Activated CD4-positive, CD25-positive, alpha-beta regulatory T cell treated with anti-CD3 and anti-CD28 coated beads, Interleukin-2, amount 50 U/mL, for 72 hours (primary cell): ENCODE data around the gene CENPW.

ENCODE experiments used
- DNase-seq: peaks from one replicate; pipeline ENCODE4 v3.0.0; 2021

Gene CENPW

DNA sequence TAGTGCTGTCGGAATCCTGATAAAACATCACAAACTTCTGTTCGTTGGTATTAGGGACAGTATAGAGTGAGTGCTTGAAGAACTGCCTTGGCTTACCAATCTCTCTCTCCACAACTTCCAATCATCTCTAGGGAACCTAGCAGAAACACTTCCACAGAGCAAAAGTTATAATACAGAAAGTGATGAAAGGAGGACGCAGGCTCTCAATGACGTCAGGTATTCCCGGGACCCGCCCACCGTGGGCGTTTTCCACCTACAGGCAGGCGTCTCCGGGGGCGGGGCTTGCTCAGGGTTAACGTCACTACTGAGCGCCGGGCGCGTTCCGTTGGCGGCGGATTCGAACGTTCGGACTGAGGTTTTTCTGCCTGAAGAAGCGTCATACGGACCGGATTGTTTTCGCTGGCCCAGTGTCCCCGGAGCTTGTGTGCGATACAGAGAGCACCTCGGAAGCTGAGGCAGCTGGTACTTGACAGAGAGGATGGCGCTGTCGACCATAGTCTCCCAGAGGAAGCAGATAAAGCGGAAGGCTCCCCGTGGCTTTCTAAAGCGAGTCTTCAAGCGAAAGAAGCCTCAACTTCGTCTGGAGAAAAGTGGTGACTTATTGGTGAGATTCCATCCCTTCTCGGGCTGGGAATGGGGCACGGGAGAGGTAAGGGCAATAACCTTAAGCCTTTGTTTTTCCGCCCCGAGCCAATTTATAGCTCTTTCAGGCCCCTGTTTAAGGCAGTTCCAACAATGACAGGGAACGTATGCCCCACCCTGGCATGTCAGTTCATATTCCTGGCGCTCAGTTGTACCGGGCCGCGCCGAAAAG, at the start of gene CENPW:
Gene CENPW (plus strand): TSS at position 320 of the 814 bp plus-strand sequence. CDS start 159 bp downstream, at position 479.
- peak; percentile 93 for DNase-seq

DNA sequence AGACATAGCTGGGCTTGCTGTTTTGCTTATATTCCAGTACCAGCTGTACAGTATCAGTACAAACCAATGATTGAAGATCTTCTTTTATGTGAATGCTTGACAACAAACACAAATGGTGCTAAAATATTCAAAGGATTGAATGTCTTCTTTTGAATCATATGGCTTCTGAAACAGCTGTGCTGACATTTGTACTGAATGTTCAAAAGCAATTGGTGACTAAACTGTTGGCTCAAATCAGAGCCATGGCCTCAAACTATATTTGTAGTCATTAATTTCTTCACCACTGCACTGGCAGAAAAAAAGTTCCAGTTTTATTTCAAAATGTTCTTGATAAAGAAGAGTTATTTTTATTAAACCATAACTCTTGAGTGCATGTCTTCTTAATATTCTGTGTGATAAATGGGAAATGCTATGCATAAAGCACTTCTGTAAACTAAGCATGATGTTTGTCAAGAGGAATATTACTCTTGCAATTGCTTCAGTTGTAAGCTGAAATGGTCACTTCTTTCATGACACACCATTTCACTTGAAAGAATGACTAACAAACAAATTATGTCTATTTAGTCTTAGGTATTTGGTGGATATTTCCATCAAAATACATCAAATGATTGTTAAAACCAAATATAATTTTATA, 45.9 kb upstream of the CENPW start:
- no peak for DNase-seq

GRCh38 chr6:126300126-126300525, 39.8 kb upstream of the CENPW start:
- DNase-seq: no peak

DNA sequence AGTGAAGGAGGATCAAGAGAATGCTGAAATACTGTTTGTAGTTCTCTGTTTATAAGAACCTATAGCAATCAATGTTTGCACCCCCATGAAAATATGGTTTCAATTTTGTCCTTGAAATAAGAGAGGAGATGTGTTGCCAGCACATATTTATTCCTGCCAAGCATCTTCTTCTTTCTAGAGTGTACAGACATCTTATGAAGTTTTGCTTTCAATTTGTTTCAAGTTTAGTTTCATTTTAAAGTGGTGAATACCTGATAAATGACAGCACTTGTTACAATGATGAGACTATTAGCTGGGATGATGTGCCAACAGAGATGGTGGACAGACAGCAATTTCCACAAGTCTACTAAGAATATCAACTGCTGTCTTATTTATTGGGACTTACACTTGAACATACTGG, 39.2 kb upstream of the CENPW start:
- no peak for DNase-seq

DNA sequence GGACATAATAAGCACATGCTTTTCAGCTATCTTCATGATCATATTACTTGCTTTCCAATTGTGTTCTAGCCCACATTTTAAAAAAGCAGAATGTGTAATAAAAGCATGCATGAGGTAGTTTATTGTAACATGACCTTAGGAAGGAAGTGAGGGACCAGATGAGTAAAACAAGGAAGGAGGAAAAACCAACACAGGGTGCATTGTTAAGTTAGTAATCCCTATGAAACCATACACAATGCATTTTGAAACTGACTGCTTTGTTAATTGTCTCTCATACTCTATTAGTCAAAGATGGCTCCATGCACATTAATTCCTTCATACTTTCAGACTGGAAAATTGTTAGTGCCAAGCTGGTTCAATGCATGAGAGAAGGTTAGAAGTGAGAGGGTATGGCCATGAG, 37.7 kb upstream of the CENPW start:
- DNase-seq: no peak

- no peak for DNase-seq
Measured at GRCh38 chr6:126307849-126308248, 32.1 kb upstream of the CENPW start.

GRCh38 chr6:126308362-126308761, 31.6 kb upstream of the CENPW start:
- no peak for DNase-seq

- DNase-seq: no peak
Measured at GRCh38 chr6:126312013-126312665, 27.8 kb upstream of the CENPW start.

DNA sequence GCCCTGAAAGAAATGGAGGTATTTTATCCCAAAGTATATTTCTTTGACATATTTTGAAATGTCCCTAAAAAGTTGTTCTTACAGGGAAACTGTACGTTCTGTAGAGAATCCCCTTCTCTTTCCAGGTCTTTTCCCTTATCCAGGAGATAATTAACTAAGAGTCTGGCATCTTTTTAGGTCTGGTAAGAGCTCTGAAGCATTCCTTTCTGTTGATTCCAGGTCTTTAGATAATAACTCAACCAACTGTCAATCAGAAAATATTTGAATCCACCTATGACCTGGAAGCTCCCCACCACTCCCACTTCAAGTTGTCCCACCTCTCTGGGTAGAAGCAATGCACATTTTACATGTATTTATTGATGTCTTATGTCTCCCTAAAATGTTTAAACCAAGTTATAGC, 26.0 kb upstream of the CENPW start:
- DNase-seq: no peak

- DNase-seq: no peak
Measured at GRCh38 chr6:126318797-126319196, 21.1 kb upstream of the CENPW start.

DNA sequence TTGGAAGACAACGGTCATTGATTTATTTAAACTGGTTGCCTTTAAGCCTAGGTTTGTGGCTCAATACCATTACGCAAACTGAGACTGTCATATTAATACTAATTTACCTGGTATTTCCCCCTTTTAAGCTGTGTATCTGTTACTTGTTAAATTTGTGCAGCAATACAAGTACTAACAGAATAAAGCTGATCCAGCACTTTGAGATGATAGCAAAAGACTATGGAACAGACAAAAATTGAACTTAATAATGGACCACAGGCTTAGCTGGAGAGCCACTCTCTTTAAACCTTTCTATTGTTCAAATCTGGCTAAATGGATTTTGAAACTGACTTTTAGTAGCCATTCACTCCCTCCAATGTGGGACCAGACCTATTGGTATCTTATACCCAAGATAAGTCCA, 6.2 kb upstream of the CENPW start:
- no peak for DNase-seq

DNA sequence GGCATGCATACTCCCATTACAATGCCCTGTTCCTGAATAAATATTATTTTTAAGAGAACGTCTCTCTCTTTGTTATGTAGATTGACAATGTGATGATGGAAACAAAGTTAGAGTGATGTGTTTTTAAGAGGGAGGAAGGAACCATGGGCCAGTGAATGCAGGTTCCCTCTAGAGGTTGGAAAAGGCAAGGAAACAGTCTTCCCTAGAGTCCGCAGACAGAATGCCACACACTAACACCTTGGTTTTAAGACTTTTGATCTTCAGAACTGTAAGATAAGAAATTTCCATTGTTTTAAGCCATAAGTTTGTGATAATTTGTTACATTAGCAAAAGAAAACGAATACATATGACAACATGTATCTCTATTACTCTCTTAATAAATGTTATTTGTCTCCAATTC, 4.7 kb upstream of the CENPW start:
- no peak for DNase-seq

- no peak for DNase-seq
Measured at GRCh38 chr6:126337323-126337722, 2.6 kb upstream of the CENPW start.

- no peak for DNase-seq
Measured at GRCh38 chr6:126341126-126341525, 1.2 kb downstream of the CENPW start.

DNA sequence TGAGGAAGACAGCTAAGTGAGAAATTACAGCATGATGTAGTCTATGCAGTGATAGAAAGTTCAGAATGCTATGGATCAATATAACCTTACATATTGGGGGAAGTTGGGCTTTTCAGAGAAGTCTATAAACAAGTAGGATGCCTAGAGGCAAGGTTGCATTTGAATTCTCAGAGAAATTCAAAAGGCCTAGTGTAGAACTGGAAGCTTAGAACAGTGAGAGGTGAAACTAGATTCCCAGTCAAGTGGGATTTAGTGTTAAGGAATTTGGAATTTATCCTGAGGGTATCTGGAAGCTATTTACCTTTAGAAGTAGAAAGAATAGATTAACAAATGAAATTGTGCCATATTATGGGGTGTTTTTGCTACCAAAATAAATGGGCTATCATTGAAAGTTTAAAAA, 4.3 kb downstream of the CENPW start:
- DNase-seq: no peak

GRCh38 chr6:126351960-126352359, 12.0 kb downstream of the CENPW start:
- no peak for DNase-seq

DNA sequence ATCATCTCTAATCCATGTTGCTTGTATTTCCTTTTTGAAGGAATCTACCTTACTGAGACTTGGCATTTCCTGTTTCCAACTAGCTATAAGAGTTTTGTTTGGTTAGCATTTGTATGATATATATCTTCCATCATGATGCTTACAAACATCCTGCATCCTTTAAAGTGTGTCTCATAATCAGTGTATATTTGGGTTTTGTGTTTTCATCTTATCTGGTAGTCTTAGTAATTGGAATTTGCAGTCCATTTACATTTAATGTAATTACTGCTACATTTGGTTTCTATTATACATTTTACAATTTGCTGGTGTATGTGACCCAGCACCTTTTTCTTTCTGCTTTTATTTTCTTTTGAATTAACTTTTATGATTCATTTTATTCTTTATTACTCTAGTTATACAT, 12.6 kb downstream of the CENPW start:
- DNase-seq: no peak

GRCh38 chr6:126356526-126356925, 16.6 kb downstream of the CENPW start:
- no peak for DNase-seq

- no peak for DNase-seq
Measured at GRCh38 chr6:126359936-126360537, 20.1 kb downstream of the CENPW start.

- no peak for DNase-seq
Measured at GRCh38 chr6:126361832-126362440, 22.0 kb downstream of the CENPW start.

DNA sequence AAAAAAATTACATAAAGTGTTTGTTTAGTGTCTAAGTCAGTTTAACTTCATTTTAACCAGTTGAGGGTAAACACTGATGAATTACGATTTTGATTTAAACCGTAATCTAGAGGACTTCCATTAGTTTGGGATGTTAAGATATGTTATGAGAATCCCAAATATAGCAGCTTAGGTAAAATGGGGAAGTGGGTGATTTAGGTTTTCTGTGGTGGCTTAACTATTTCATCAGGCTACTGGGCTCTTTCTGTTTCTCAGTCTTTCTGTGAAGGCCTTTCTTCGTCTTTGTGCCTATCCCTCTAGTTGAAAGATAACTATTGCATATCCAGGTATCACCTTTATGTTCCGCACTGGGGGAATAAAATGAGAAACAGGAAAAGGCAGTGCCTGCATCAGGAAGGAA, 27.9 kb downstream of the CENPW start:
- no peak for DNase-seq

- no peak for DNase-seq
Measured at GRCh38 chr6:126372626-126373025, 32.7 kb downstream of the CENPW start.

DNA sequence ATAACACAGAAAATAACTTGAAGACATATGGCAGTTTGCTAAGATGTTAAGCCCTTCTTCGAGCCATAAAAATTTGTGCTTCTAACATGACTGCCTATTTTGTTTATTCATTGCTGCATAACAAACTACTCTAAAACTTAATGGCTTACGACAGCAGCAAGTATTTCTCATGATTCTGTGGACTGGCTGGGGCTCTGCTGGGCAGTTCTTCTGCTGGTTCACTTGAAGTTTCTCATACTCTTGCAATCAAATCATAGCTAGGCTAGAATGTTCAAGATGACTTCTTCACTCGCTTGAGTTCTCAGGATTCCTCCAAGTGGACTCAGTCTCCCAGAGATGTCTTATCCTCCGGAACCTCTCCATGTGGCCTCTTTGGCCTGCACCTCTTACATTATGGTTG, 33.4 kb downstream of the CENPW start:
- DNase-seq: no peak
